B cell (primary cell): ENCODE measurements around the gene FRAT2.

Source experiments
- EZH2 ChIP-seq: IDR thresholded peaks from 2 replicates; pipeline ENCODE4 v1.6.1; 2012; ENCODE audit warnings: borderline replicate concordance, low read depth, mild to moderate bottlenecking, moderate library complexity, low read length; ENCODE audit not compliant: insufficient read depth, poor library complexity, severe bottlenecking
- TF ChIP-seq, protein P1 (sequence below): fragments of 200-600 bp; IDR thresholded peaks from one replicate; pipeline ENCODE4 v1.8.0; 2022; ENCODE audit warnings: antibody characterized with exemption, mild to moderate bottlenecking

DNA sequence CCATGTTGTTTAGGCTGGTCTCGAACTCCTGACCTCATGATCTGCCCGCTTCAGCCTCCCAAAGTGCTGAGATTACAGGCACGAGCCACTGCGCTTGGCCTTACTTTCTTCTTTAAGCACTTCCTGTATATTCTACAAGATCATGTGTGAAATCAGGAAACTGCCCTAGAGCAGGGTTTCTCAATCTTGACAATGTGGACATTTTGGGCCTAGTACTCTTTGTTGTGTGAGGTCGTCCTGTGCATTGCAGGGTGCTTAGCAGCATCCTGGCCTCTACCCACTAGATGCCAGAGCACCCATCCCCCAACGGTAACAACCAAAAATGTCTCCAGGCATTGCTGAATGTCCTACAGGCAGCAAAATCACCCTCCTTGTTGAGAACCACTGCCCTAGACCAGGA, 41.9 kb upstream of the FRAT2 start:
- TF ChIP-seq, protein P1, sequence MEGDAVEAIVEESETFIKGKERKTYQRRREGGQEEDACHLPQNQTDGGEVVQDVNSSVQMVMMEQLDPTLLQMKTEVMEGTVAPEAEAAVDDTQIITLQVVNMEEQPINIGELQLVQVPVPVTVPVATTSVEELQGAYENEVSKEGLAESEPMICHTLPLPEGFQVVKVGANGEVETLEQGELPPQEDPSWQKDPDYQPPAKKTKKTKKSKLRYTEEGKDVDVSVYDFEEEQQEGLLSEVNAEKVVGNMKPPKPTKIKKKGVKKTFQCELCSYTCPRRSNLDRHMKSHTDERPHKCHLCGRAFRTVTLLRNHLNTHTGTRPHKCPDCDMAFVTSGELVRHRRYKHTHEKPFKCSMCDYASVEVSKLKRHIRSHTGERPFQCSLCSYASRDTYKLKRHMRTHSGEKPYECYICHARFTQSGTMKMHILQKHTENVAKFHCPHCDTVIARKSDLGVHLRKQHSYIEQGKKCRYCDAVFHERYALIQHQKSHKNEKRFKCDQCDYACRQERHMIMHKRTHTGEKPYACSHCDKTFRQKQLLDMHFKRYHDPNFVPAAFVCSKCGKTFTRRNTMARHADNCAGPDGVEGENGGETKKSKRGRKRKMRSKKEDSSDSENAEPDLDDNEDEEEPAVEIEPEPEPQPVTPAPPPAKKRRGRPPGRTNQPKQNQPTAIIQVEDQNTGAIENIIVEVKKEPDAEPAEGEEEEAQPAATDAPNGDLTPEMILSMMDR: no peak
- no peak for TF ChIP-seq EZH2
